GM18867 (cell line): ENCODE data around the gene PDXDC1.
"Not testable (repeated sequence)": the region's sequence is repeated elsewhere in the genome, so short reads cannot be mapped to it uniquely, and the experiment has no call there.

Source experiments
- ATAC-seq: cut with Tn5 transposase; IDR thresholded peaks from one replicate; pipeline ENCODE4 v1.9.1; 2021; ENCODE audit warnings: mild to moderate bottlenecking, moderate library complexity; ENCODE audit not compliant: unreplicated experiment

Gene PDXDC1

GRCh38 chr16:15057681-15058417, 83.0 kb downstream of the PDXDC1 start:
- no peak for ATAC-seq

GRCh38 chr16:15059324-15059723, 84.5 kb downstream of the PDXDC1 start:
- no peak for ATAC-seq

GRCh38 chr16:15062085-15062810, 87.4 kb downstream of the PDXDC1 start:
- not testable (repeated sequence) for ATAC-seq

- not testable (repeated sequence) for ATAC-seq
Observed at GRCh38 chr16:15065961-15066360, 91.1 kb downstream of the PDXDC1 start.

GRCh38 chr16:15066690-15067089, 91.9 kb downstream of the PDXDC1 start:
- ATAC-seq: not testable (repeated sequence)

GRCh38 chr16:15071013-15071412, 96.2 kb downstream of the PDXDC1 start:
- ATAC-seq: not testable (repeated sequence)

- ATAC-seq: not testable (repeated sequence)
Observed at GRCh38 chr16:15071916-15072769, 97.3 kb downstream of the PDXDC1 start.

- ATAC-seq: no peak
Observed at GRCh38 chr16:15073101-15073500, 98.3 kb downstream of the PDXDC1 start.

GRCh38 chr16:15076161-15076560, 101.3 kb downstream of the PDXDC1 start:
- not testable (repeated sequence) for ATAC-seq

- ATAC-seq: not testable (repeated sequence)
Observed at GRCh38 chr16:15080883-15081282, 106.1 kb downstream of the PDXDC1 start.

- not testable (repeated sequence) for ATAC-seq
Observed at GRCh38 chr16:15082788-15083187, 108.0 kb downstream of the PDXDC1 start.

- not testable (repeated sequence) for ATAC-seq
Observed at GRCh38 chr16:15090663-15091269, 115.9 kb downstream of the PDXDC1 start.

GRCh38 chr16:15093571-15093954, 118.7 kb downstream of the PDXDC1 start:
- not testable (repeated sequence) for ATAC-seq

GRCh38 chr16:15093955-15094827, 119.4 kb downstream of the PDXDC1 start, which contains the start of gene RRN3:
Gene RRN3 (minus strand): TSS chr16:15094272. CDS start chr16:15094233, 39 bp downstream.
- peak; percentile 99 for ATAC-seq

GRCh38 chr16:15096583-15096972, 121.8 kb downstream of the PDXDC1 start:
- not testable (repeated sequence) for ATAC-seq

- not testable (repeated sequence) for ATAC-seq
Observed at GRCh38 chr16:15099366-15099909, 124.6 kb downstream of the PDXDC1 start.

- ATAC-seq: not testable (repeated sequence)
Observed at GRCh38 chr16:15100372-15100987, 125.7 kb downstream of the PDXDC1 start.

- not testable (repeated sequence) for ATAC-seq
Observed at GRCh38 chr16:15127641-15128425, 153.0 kb downstream of the PDXDC1 start.
